ENCODE data around the gene PRRC1.

PRRC1 gene

GRCh38 chr5:127574852-127575679, 57.6 kb downstream of the PRRC1 start:
- in situ Hi-C loops (cut with HindIII; ENCODE audit: low sequenced_read_pairs): no loop called here

GRCh38 chr5:127577458-127577857, 60.0 kb downstream of the PRRC1 start:
- in situ Hi-C loops (cut with HindIII; ENCODE audit: low sequenced_read_pairs): no loop called here

GRCh38 chr5:127580731-127581130, 63.3 kb downstream of the PRRC1 start:
- in situ Hi-C loops (cut with HindIII; ENCODE audit: low sequenced_read_pairs): loop anchor here (10.0 kb wide), 1 partner anchor 84 kb away; no protein-coding TSS in a partner anchor

GRCh38 chr5:127581450-127581849, 64.0 kb downstream of the PRRC1 start:
- in situ Hi-C loops (cut with HindIII; ENCODE audit: low sequenced_read_pairs): loop anchor here (10.0 kb wide), 1 partner anchor 83 kb away; no protein-coding TSS in a partner anchor

- in situ Hi-C loops (cut with HindIII; ENCODE audit: low sequenced_read_pairs): loop anchor here (10.0 kb wide), 1 partner anchor 82 kb away; no protein-coding TSS in a partner anchor
Measured at GRCh38 chr5:127582773-127583370, 65.4 kb downstream of the PRRC1 start.

GRCh38 chr5:127583866-127584265, 66.4 kb downstream of the PRRC1 start:
- in situ Hi-C loops (cut with HindIII; ENCODE audit: low sequenced_read_pairs): loop anchor here (10.0 kb wide), 1 partner anchor 81 kb away; no protein-coding TSS in a partner anchor

- in situ Hi-C loops (cut with HindIII; ENCODE audit: low sequenced_read_pairs): loop anchor here (10.0 kb wide), 1 partner anchor 79 kb away; no protein-coding TSS in a partner anchor
Measured at GRCh38 chr5:127585661-127586060, 68.2 kb downstream of the PRRC1 start.

- in situ Hi-C loops (cut with HindIII; ENCODE audit: low sequenced_read_pairs): loop anchor here (10.0 kb wide), 1 partner anchor 79 kb away; no protein-coding TSS in a partner anchor
Measured at GRCh38 chr5:127586066-127586770, 68.8 kb downstream of the PRRC1 start.

- in situ Hi-C loops (cut with HindIII; ENCODE audit: low sequenced_read_pairs): loop anchor here (10.0 kb wide), 1 partner anchor 78 kb away; no protein-coding TSS in a partner anchor
Measured at GRCh38 chr5:127586811-127587210, 69.4 kb downstream of the PRRC1 start.

GRCh38 chr5:127587246-127587917, 69.9 kb downstream of the PRRC1 start:
- in situ Hi-C loops (cut with HindIII; ENCODE audit: low sequenced_read_pairs): loop anchor here (10.0 kb wide), 1 partner anchor 77 kb away; no protein-coding TSS in a partner anchor

GRCh38 chr5:127588368-127588767, 70.9 kb downstream of the PRRC1 start:
- in situ Hi-C loops (cut with HindIII; ENCODE audit: low sequenced_read_pairs): loop anchor here (10.0 kb wide), 1 partner anchor 76 kb away; no protein-coding TSS in a partner anchor

- in situ Hi-C loops (cut with HindIII; ENCODE audit: low sequenced_read_pairs): loop anchor here (10.0 kb wide), 1 partner anchor 75 kb away; no protein-coding TSS in a partner anchor
Measured at GRCh38 chr5:127589309-127590030, 72.0 kb downstream of the PRRC1 start.

- in situ Hi-C loops (cut with HindIII; ENCODE audit: low sequenced_read_pairs): no loop called here
Measured at GRCh38 chr5:127590156-127590722, 72.8 kb downstream of the PRRC1 start.

GRCh38 chr5:127595484-127596368, 78.3 kb downstream of the PRRC1 start:
- in situ Hi-C loops (cut with HindIII; ENCODE audit: low sequenced_read_pairs): no loop called here

- in situ Hi-C loops (cut with HindIII; ENCODE audit: low sequenced_read_pairs): no loop called here
Measured at GRCh38 chr5:127596501-127596900, 79.1 kb downstream of the PRRC1 start.

- in situ Hi-C loops (cut with HindIII; ENCODE audit: low sequenced_read_pairs): no loop called here
Measured at GRCh38 chr5:127599320-127599719, 81.9 kb downstream of the PRRC1 start.

GRCh38 chr5:127599847-127600246, 82.4 kb downstream of the PRRC1 start:
- in situ Hi-C loops (cut with HindIII; ENCODE audit: low sequenced_read_pairs): loop anchor here (5.0 kb wide), 1 partner anchor 33 kb away; no protein-coding TSS in a partner anchor

- in situ Hi-C loops (cut with HindIII; ENCODE audit: low sequenced_read_pairs): loop anchor here (5.0 kb wide), 1 partner anchor 34 kb away; no protein-coding TSS in a partner anchor
Measured at GRCh38 chr5:127601111-127601510, 83.7 kb downstream of the PRRC1 start.
